Amygdala (tissue), 56 donors: ENCODE results near the gene ATP8B1.

Experiments used
- DNase-seq, 56 donors: peaks; one replicate each; lab custom pipeline; 2025; lab: John Stamatoyannopoulos, UW

Gene ATP8B1

GRCh38 chr18:57819671-57820460 lies 16.8 kb upstream of the ATP8B1 start:
- DNase-seq, result no peak

GRCh38 chr18:57819119-57819518 lies 16.0 kb upstream of the ATP8B1 start:
- no peak for DNase-seq

GRCh38 chr18:57816208-57816954 lies 13.3 kb upstream of the ATP8B1 start:
- DNase-seq, result no peak

DNA sequence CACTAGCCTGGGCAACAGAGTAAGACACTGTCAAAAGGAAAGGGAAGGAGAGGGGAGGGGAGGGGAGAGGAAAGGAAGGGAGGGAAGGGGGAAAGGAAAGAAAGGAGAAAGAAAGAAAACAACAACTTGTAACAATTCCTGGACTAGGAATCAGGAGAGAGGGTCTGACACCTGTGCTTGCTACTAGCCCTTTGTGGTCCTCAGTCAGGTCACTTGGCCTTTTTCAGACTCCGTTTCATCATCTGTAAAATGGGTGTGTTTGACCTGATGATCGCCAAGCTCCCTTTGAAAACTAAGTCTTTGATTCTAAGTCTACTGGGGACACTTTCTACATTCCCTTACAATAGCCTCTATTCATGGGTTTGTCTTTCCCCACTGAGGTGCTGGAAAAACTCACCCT lies 11.4 kb upstream of the ATP8B1 start:
- no peak for DNase-seq

DNA sequence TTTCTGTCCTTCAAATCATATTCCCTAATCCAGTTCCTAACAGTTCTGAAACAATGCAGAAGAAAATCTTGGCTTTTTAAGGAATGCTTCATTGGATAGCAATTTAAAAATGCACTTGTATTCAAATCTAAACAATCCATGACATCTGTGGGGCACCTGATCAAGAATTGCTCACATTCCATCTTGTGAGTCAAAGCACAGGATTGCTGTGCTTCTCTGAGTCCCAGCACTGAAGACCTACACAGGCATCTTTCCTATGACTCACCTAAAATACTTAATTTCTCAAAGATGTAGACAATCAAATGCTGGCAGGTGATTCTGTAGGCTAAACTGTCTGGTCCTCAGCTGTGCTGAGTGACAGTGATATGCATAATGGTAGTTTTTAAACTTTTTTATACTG lies 10.1 kb upstream of the ATP8B1 start:
- DNase-seq, result no peak

DNA sequence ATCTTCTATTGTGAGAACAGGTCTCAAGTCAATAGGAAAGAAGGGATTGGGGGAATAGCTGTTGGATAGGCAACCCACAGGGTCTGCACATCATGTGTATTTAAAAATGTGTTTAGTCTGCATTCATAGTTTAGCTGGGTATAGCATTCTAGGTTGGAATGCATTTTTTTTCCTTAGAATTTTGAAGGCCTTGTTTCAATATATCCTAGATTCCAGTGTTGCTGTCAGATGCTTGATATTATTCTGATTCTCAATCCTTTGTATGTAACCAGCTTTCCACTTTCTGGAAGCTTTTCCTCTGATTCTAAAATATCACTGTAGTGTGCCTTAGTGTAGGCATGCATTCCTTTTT lies 9.0 kb upstream of the ATP8B1 start:
- no peak for DNase-seq

DNA sequence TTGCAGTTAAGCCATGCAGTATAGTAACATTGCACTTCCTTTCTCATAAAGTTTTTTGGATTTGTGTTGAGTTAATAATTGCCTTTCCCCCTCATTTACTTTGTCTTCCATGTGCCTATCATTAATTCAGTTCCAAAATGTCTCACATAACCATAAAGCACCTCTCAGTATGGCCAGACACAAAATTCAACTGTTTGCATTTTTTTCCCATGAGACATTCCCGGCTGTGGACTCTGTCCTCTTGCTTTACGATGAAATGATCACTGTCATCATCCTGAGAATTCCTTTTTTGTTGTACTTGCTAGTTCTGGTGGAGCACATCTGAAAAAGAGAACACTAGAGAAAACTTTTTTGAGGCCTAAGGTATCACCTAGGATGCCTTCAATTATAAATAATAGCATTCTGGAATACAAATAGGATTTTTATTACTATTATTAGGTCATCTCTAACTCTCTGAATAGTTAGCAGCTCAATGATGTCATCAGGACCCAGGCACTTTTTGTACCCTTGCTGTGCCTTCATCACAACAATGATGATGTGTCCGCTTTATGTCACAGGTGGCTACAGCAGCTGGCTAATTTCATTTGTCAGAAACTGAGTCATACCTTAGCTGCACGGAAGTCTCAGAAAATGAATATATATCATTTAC lies 8.5 kb upstream of the ATP8B1 start:
- DNase-seq, result no peak

DNA sequence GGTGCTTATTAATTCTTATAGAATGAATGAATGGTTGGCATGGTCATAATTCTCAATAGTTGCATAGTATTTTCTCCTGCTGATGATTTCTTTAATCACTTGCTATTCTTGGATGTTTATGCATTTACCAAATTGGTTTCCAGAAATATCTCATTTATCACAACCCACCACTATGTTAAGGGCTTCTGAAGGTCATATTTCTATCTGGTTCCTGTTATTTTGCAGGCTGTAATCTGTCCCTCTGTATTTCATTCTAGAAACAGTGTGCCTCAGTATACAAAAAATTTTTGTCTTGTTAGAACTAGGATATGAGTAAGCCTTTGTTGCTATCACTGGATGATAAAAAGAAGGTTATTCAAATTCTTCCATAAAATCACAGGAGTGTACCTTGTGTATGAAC lies 6.1 kb upstream of the ATP8B1 start:
- no peak for DNase-seq

GRCh38 chr18:57807336-57808117 lies 4.4 kb upstream of the ATP8B1 start:
- no peak for DNase-seq

GRCh38 chr18:57806978-57807285 lies 3.8 kb upstream of the ATP8B1 start:
- no peak for DNase-seq

GRCh38 chr18:57806201-57806977 lies 3.3 kb upstream of the ATP8B1 start:
- no peak for DNase-seq

DNA sequence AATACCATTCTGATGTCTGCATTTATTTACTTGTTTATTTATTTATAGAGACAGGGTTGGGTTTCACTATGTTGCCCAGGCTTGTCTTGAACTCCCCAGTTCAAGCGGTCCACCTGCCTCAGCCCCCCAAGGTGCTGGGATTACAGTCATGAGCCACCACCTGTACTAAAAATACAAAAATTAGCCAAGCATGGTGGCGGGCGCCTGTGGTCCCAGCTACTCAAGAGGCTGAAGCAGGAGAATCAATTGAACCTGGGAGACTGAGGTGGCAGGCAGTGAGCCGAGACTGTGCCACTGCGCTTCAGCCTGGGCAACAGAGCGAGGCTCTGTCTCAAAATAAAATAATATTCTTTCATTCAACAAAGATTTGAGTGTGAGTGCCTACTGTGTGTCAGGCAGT lies 2.0 kb upstream of the ATP8B1 start:
- no peak for DNase-seq

- no peak for DNase-seq
Measured at GRCh38 chr18:57804557-57804956, 1.4 kb upstream of the ATP8B1 start.

- DNase-seq, result no peak
Measured at GRCh38 chr18:57802213-57803102, 657 bp downstream of the ATP8B1 start.

DNA sequence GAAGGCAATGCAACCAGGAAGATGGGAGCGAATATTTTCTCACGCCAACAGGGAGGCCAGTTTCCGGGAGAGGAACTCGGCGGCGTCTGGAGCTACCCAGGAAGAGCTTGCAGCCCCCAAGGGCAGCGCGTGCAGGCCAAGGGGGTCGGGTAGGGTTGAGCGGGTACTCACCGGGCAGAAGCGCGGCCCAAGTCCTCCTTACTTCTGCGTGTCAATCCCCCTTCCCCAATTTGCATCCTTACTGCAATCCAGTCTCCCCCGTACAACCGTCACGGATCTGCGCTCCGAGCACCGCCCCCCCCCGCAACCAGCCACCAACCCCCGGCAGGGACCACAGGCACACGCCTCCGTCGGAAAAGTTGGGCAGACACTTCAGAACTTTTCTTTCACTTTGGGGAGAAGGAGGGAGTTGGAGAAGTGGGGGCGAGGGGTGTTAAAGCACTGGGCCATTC lies 1.3 kb downstream of the ATP8B1 start:
- no peak for DNase-seq

GRCh38 chr18:57801325-57801724 lies 1.8 kb downstream of the ATP8B1 start:
- DNase-seq, result no peak

DNA sequence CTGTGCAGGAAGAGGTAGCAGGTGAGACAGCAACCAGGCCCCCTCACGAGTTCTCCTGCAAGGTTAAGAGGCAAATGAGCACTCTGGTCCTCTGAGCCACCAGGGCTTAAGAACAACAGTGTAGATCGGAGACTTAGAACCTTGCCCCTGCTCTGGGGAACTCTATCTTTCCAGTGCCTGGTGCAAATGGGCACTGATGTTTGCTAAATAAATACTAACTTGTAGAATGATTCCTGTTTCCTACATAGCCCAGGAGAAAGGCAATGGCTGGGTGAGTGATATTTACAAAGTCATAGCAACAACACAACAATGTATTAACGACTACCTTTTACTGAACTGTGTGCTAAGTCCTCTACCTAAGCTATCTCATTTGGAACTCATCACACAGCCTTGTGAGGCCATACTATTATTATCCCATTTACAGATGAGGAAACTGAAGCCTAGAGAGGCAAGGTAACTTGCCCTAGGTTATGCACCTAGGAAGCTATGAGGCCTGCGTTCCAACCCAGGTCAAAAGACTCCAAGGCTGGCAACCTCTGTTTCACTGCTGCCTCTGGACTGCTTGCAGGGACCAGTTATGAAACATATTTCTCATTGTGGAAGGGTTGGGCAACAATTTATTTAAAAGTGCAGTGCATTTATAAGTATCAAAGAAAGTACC lies 4.3 kb downstream of the ATP8B1 start:
- DNase-seq, result no peak

DNA sequence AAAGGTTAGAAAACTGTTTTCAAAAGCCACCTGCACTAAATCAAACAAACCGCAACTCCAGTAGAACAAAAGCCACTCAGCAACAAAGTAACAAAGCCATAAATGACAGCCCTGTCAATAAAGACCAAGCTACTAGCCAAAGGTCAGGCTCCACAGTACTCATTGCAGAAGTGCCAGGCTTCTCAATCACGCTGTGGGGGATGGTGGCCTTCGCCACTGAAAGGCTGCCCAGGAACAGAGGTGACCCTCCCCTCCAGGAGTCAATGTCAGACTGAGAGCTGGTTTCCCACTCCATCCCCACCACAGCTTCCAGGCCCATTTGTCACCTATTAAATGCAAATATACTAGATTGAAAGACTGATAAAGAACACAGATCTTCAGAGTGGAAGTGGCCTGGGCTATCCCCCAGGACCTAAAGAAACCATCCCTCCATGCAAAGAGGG lies 5.9 kb downstream of the ATP8B1 start:
- no peak for DNase-seq
